Ovary (tissue), 3 donors: Measurements from ENCODE around the gene TSPEAR.
"Not testable (repeated sequence)": the region's sequence is repeated elsewhere in the genome, so short reads cannot be mapped to it uniquely, and the experiment has no call there.

Experiments
- POLR2A ChIP-seq: fragments of 450-650 bp; IDR thresholded peaks from one replicate; pipeline ENCODE4 v1.6.1; 2017; ENCODE audit warnings: antibody characterized with exemption, mild to moderate bottlenecking, moderate library complexity
- TF ChIP-seq, protein P1 (sequence below), 3 donors: fragments of 450-650 bp in 2 of 3; fragments of 200-600 bp in 1 of 3; IDR thresholded peaks; one replicate each; pipeline versions ENCODE4 v1.5.1 to v1.8.0; 2016 to 2022; ENCODE audit warnings: antibody characterized with exemption in 3 of 3, mild to moderate bottlenecking in 1 of 3
- donor health status: DM: no; HTN: no; CAD: no.

DNA sequence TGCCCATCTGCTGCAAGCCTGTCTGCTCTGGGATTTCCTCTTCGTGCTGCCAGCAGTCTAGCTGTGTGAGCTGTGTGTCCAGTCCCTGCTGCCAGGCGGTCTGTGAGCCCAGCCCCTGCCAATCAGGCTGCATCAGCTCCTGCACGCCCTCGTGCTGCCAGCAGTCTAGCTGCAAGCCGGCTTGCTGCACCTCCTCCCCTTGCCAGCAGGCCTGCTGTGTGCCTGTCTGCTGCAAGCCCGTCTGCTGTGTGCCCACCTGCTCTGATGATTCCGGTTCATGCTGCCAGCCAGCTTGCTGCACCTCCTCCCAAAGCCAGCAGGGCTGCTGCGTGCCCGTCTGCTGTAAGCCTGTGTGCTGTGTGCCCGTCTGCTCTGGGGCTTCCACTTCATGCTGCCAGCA lies 110.3 kb downstream of the TSPEAR start:
- TF ChIP-seq, protein P1, sequence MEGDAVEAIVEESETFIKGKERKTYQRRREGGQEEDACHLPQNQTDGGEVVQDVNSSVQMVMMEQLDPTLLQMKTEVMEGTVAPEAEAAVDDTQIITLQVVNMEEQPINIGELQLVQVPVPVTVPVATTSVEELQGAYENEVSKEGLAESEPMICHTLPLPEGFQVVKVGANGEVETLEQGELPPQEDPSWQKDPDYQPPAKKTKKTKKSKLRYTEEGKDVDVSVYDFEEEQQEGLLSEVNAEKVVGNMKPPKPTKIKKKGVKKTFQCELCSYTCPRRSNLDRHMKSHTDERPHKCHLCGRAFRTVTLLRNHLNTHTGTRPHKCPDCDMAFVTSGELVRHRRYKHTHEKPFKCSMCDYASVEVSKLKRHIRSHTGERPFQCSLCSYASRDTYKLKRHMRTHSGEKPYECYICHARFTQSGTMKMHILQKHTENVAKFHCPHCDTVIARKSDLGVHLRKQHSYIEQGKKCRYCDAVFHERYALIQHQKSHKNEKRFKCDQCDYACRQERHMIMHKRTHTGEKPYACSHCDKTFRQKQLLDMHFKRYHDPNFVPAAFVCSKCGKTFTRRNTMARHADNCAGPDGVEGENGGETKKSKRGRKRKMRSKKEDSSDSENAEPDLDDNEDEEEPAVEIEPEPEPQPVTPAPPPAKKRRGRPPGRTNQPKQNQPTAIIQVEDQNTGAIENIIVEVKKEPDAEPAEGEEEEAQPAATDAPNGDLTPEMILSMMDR (IDR thresholded peaks at IDR 0.05): not testable (repeated sequence)
- not testable (repeated sequence) for TF ChIP-seq POLR2A
